Uterus (tissue), 4 donors: ENCODE results near the gene ZDHHC8. TPM values are rescaled to one million over a fixed set of nuclear protein-coding genes. Genes with fewer than 3 reads are reported as not detected.

Experiments
- DNase-seq, 2 donors: peaks; one replicate each; pipeline ENCODE4 v3.0.0-alpha.2; 2019 to 2020
- H3K27ac ChIP-seq, 2 donors: fragments of 200-600 bp; sonication (generic); 1 replicate in 1 of 2; 2 replicates in 1 of 2; pipeline ENCODE4 v1.5.1; 2016 to 2018
- H3K27me3 ChIP-seq, 2 donors: fragments of 200-600 bp; sonication (generic); one replicate each; pipeline ENCODE4 v1.5.1; 2018 to 2019; ENCODE audit warnings: control low read depth in 1 of 2
- H3K36me3 ChIP-seq, 2 donors: fragments of 200-600 bp; sonication (generic); one replicate each; pipeline ENCODE4 v1.5.1; 2019; ENCODE audit warnings: control low read depth in 1 of 2
- H3K4me1 ChIP-seq, 2 donors: fragments of 200-600 bp; sonication (generic); one replicate each; pipeline ENCODE4 v1.5.1; 2018 to 2019; ENCODE audit warnings: control low read depth in 1 of 2
- H3K4me3 ChIP-seq, 2 donors: fragments of 200-600 bp; sonication (generic); 1 replicate in 1 of 2; 2 replicates in 1 of 2; pipeline ENCODE4 v1.5.1; 2018 to 2019; ENCODE audit warnings: mild to moderate bottlenecking in 1 of 2
- H3K9me3 ChIP-seq, 2 donors: fragments of 200-600 bp; sonication (generic); one replicate each; pipeline ENCODE4 v1.5.1; 2019; ENCODE audit warnings: control low read depth in 1 of 2
- POLR2A ChIP-seq, 2 donors: fragments of 450-650 bp; IDR thresholded peaks; one replicate each; pipeline ENCODE4 v1.6.1; 2016; ENCODE audit warnings: antibody characterized with exemption in 2 of 2, mild to moderate bottlenecking in 1 of 2, moderate library complexity in 1 of 2
- intact Hi-C: fragments of 100-400 bp; cut with DNase I; formaldehyde crosslinking; loops from one replicate; pipeline ENCODE4 v1.15.1; 2023; ENCODE audit warnings: low total_unique reads
- total RNA-seq, 4 donors: library from RNA; depleted of rRNA in 3 of 4; stranded (reverse); fragments of >200 nt in 3 of 4; gene quantifications; one replicate each; pipeline versions ENCODE4 v1.1.0 to v1.2.4, GENCODE V29; 2014 to 2023
- TF ChIP-seq, protein P1 (sequence below), 4 experiments: fragments of 200-600 bp in 2 of 4; fragments of 450-650 bp in 2 of 4; sonication (generic) in 2 of 4; IDR thresholded peaks; one replicate each; pipeline ENCODE4 v1.5.1; 2016 to 2019; ENCODE audit warnings: antibody characterized with exemption in 4 of 4, mild to moderate bottlenecking in 2 of 4, moderate library complexity in 1 of 4
- donor health status: DM: yes; HTN: yes; CAD: no.

The ZDHHC8 gene
- total RNA-seq, 4 donors from 2014 or later, result 2.4 to 87.9 (median 20.1) TPM

DNA sequence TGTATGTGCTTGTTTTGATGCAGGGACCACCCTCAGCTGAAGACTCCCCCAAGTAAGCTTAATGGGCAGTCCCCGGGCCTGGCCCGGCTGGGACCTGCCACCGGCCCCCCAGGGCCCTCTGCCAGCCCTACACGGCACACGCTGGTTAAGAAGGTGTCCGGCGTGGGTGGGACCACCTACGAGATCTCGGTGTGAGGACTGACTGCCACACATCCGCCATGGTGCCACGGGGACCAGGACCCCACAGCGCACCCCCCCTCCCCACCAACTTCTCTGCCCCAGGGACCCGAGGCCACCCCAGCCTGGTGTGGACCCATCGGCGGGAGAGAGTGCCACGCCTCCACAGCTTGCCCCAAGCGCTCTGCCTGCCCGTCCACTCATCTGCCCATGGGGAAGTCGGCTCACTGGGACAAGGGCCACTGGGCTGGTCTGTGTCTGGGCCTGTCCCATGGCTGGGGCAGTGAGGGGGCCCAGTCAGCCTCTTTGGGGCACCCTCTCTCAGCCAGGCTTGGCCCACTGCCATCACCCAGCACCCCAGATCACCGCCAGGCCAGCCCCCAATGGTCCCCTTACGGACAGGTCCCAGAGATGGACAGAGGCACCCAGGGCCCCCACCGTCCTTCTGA, 13.7 kb downstream of the ZDHHC8 start:
- Histone ChIP-seq H3K36me3 (no peaks in the 10 kb centered on the region), H3K27ac (no peak overlapping the region)

GRCh38 chr22:20145832-20146223, 14.2 kb downstream of the ZDHHC8 start:
- no peak for DNase-seq
- no peaks in the 10 kb centered on the region for H3K4me1 ChIP-seq
- H3K27me3 ChIP-seq, result no peaks in the 10 kb centered on the region
- intact Hi-C loops, result no loop called here
- H3K9me3 ChIP-seq, result no peaks in the 10 kb centered on the region
- no peaks in the 10 kb centered on the region for H3K36me3 ChIP-seq
- TF ChIP-seq POLR2A (IDR thresholded peaks at IDR 0.05), result no peak
- TF ChIP-seq, protein P1, sequence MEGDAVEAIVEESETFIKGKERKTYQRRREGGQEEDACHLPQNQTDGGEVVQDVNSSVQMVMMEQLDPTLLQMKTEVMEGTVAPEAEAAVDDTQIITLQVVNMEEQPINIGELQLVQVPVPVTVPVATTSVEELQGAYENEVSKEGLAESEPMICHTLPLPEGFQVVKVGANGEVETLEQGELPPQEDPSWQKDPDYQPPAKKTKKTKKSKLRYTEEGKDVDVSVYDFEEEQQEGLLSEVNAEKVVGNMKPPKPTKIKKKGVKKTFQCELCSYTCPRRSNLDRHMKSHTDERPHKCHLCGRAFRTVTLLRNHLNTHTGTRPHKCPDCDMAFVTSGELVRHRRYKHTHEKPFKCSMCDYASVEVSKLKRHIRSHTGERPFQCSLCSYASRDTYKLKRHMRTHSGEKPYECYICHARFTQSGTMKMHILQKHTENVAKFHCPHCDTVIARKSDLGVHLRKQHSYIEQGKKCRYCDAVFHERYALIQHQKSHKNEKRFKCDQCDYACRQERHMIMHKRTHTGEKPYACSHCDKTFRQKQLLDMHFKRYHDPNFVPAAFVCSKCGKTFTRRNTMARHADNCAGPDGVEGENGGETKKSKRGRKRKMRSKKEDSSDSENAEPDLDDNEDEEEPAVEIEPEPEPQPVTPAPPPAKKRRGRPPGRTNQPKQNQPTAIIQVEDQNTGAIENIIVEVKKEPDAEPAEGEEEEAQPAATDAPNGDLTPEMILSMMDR (IDR thresholded peaks at IDR 0.05), result no peak
- no peak overlapping the region for H3K27ac ChIP-seq
- no peak overlapping the region for H3K4me3 ChIP-seq

More for the DNA sequence above, 13.7 kb downstream of the ZDHHC8 start:
- Histone ChIP-seq H3K9me3 (no peaks in the 10 kb centered on the region), H3K4me1 (no peaks in the 10 kb centered on the region), H3K4me3 (no peak overlapping the region), H3K27me3 (no peaks in the 10 kb centered on the region)
- no peak for TF ChIP-seq POLR2A (IDR thresholded peaks at IDR 0.05)
- TF ChIP-seq, protein P1 (IDR thresholded peaks at IDR 0.05), result no peak
- intact Hi-C loops, result no loop called here
- DNase-seq, result no peak

- Histone ChIP-seq H3K4me1 (no peaks in the 10 kb centered on the region), H3K9me3 (no peaks in the 10 kb centered on the region), H3K27me3 (no peaks in the 10 kb centered on the region), H3K36me3 (no peaks in the 10 kb centered on the region), H3K27ac (no peak overlapping the region), H3K4me3 (no peak overlapping the region)
- TF ChIP-seq POLR2A (IDR thresholded peaks at IDR 0.05), result no peak
- TF ChIP-seq, protein P1 (IDR thresholded peaks at IDR 0.05), result no peak
- no peak for DNase-seq
- intact Hi-C loops, result no loop called here
Observed at GRCh38 chr22:20146777-20147176, 15.2 kb downstream of the ZDHHC8 start.

DNA sequence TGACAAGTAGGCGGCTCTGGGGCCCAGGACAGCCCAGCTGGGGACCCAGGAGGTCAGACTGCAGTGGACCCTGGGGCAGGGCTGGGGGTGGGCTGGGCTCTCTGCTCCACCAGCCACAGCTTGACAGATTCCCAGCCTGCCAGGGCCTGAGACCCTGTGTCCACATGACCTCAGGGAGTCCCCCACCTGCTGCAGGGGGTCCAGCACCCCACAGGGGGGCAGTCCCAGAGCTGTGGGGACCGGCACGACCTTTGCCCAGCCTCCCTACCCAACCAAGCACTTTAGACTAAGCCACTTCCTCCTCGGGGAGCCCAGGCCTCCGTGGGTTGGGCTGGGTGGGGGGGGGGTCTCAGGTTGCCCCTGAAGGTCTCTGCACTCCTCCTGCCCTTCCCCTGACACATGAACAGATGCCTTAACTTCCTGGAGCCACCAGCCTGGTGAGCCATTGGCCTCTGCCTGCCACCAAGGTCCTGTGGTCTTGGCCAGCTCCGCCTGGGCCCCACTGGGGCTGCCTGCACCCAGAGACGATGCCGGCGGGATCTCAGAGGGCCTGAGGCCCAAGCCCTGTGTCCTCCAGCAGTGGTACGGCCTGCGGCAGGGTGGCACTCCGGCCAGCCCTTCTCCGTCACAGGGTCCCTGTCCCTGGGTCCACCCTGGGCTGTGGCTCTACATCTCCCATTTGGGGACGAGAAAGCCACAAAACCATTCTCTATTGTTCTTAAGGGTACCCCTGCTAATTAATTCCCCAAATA, 15.8 kb downstream of the ZDHHC8 start:
- Histone ChIP-seq H3K4me3 (no peak overlapping the region), H3K27me3 (no peaks in the 10 kb centered on the region), H3K27ac (no peak overlapping the region), H3K4me1 (no peaks in the 10 kb centered on the region), H3K9me3 (no peaks in the 10 kb centered on the region), H3K36me3 (no peaks in the 10 kb centered on the region)
- no peak for DNase-seq
- no peak for TF ChIP-seq POLR2A (IDR thresholded peaks at IDR 0.05)
- TF ChIP-seq, protein P1 (IDR thresholded peaks at IDR 0.05), result no peak
- intact Hi-C loops, result no loop called here

- TF ChIP-seq, protein P1 (IDR thresholded peaks at IDR 0.05), result no peak
- Histone ChIP-seq H3K9me3 (no peaks in the 10 kb centered on the region), H3K27ac (no peak overlapping the region), H3K4me3 (no peak overlapping the region), H3K4me1 (no peaks in the 10 kb centered on the region), H3K36me3 (no peaks in the 10 kb centered on the region), H3K27me3 (no peaks in the 10 kb centered on the region)
- no peak for DNase-seq
- intact Hi-C loops, result no loop called here
Observed at GRCh38 chr22:20148414-20148813, 16.8 kb downstream of the ZDHHC8 start.
